Subcutaneous adipose tissue (tissue), 4 donors: ENCODE data around the gene SLC6A11. TPM values are rescaled to one million over a fixed set of nuclear protein-coding genes. Genes with fewer than 3 reads are reported as not detected.

Experiments
- CTCF ChIP-seq: fragments of 450-650 bp; IDR thresholded peaks from one replicate; pipeline ENCODE4 v1.5.1; 2016; ENCODE audit warnings: low read depth, mild to moderate bottlenecking, control low read depth, antibody characterized with exemption, moderate library complexity
- total RNA-seq, 4 donors: library from RNA; depleted of rRNA; stranded (reverse); fragments of >200 nt; gene quantifications; one replicate each; pipeline ENCODE4 v1.1.0, GENCODE V29; 2016

Gene SLC6A11
- total RNA-seq, 4 donors from 2014 or later: 0.16 TPM; not detected in 3

- no peak for TF ChIP-seq CTCF
Observed at GRCh38 chr3:10852066-10852808, 36.2 kb downstream of the SLC6A11 start.

- no peak for TF ChIP-seq CTCF
Observed at GRCh38 chr3:10855083-10855870, 39.2 kb downstream of the SLC6A11 start.

GRCh38 chr3:10855871-10856662, 40.0 kb downstream of the SLC6A11 start:
- TF ChIP-seq CTCF: no peak

GRCh38 chr3:10857235-10857634, 41.2 kb downstream of the SLC6A11 start:
- no peak for TF ChIP-seq CTCF

GRCh38 chr3:10858091-10858490, 42.1 kb downstream of the SLC6A11 start:
- TF ChIP-seq CTCF: no peak

- no peak for TF ChIP-seq CTCF
Observed at GRCh38 chr3:10867384-10867783, 51.4 kb downstream of the SLC6A11 start.

GRCh38 chr3:10869460-10869859, 53.4 kb downstream of the SLC6A11 start:
- TF ChIP-seq CTCF: no peak
